GM12892 (cell line): ENCODE measurements around the gene MPZL2.

Experiments
- DNase-seq: peaks from one replicate; pipeline ENCODE4 v3.0.0; 2011; ENCODE audit not compliant: insufficient read length
- FAIRE-seq: peaks from 2 replicates; lab custom pipeline; 2011; peaks lifted over from hg19 to GRCh38; lab: Jason Lieb, UNC
- POLR2A ChIP-seq: IDR thresholded peaks from 2 replicates; pipeline ENCODE4 v1.6.1; 2011; ENCODE audit warnings: low read depth, low read length, control low read depth
- POLR2AphosphoS5 ChIP-seq: IDR thresholded peaks from 2 replicates; pipeline ENCODE4 v1.6.1; 2011; ENCODE audit warnings: low read depth, low read length, control low read depth
- TAF1 ChIP-seq: IDR thresholded peaks from 2 replicates; pipeline ENCODE4 v1.6.1; 2011; ENCODE audit warnings: low read depth, mild to moderate bottlenecking, control low read depth, low read length, borderline replicate concordance

Gene MPZL2

DNA sequence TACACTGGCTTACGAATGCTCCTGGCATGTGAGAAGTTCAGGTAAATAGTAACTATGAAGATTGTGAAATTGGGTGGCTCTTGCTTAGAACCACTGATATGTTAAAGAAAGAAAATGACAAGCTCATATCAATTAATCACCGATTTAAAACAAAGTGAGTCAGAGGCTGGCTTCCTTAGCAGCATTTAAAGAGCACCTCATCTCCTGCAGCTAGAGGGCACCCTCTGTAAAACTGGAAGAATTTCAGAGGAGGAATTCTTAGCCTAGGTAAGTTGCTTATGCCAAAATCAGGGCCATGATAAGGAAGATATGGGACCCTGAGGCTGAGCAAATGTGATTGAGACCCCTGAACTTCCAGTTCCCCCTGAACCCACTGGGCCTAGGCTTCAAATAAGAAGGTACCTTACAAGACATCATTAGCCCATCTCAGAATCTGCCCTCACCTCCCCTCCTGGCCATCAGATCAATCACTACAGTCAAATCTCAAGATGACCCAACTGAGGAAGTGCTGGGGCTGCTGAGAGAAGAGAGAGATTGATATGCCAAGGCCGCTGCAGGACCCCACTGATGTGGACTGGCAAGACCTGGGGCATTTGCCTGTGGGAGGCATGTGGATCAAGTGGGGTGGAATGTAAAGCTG is 31.8 kb upstream of the MPZL2 start:
- DNase-seq = no peak
- TF ChIP-seq POLR2A = no peak
- no peak for TF ChIP-seq TAF1
- no peak for TF ChIP-seq POLR2AphosphoS5
- peak; percentile 48 for FAIRE-seq

DNA sequence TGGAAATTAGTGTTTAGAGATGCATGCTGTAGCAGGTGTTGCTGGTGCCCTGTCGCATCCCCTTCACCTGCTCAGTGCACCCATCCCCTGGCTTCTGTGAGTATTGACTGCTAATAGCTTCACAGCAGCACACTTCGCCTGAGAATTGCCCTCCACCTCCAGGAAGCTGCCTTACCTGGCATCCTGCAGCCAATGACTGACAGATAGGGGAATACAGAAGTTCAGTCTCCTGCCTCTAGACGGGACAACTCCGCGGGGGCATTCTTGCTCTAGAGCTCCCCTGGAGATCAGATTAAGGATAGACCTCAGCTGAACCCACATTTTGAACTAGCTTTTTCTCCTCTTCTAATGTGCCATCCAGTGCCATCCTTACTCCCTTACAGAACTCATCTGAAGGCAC is 31.1 kb upstream of the MPZL2 start:
- no peak for DNase-seq

DNA sequence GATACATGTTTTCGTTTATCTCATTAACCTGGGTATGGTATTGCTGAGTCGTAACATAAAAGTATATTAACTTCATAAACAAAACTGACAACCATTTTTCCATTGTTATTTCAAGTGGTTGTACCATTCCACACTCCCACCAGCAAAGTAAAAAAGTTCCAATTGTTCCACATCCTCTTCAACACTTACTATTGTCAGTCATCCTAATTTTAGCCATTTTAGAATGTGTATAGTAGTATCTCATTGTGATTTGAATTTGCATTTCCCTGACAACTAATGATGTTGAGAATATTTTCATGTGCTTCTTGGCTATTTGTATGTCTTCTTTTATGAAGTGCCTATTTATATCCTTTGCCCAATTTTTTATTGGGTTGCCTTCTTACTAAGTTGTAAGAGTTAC is 30.0 kb upstream of the MPZL2 start:
- FAIRE-seq (no peak), DNase-seq (no peak)
- no peak for TF ChIP-seq TAF1
- TF ChIP-seq POLR2AphosphoS5 = no peak
- TF ChIP-seq POLR2A = no peak

More for the DNA sequence above, 31.1 kb upstream of the MPZL2 start:
- no peak for FAIRE-seq
- TF ChIP-seq TAF1 (no peak), POLR2A (no peak), POLR2AphosphoS5 (no peak)

DNA sequence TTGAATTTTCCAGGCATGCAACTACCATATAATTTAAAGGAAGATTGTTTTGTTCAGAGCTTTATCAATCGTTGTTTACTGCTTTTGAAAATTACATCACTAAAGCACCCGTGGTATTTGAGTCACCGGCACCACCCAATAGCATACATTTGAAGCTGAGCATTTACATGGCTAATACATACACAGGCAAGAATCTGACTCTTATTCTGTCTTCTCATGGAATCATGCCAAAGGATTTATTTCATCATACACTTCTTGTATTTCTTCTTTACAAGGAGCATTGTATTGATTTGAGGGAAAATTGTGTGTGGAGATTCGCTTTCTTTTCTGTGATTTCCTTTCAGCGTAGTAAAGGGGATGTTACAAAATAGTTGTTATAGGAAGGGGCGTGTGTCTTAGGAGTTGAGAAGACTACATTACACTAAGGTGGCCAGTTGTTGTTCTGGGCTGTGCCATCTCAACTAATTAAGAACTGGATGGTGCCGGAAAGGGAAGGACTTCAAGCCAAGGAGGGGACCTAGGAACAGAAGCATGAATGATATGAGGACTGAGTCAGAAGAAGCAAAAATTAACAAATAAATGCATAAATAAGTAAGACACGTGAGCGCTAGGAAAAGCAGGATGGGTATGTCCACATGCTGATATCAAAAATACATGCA is 27.5 kb upstream of the MPZL2 start:
- DNase-seq (no peak), FAIRE-seq (no peak)
- no peak for TF ChIP-seq POLR2AphosphoS5
- TF ChIP-seq POLR2A = no peak
- no peak for TF ChIP-seq TAF1

DNA sequence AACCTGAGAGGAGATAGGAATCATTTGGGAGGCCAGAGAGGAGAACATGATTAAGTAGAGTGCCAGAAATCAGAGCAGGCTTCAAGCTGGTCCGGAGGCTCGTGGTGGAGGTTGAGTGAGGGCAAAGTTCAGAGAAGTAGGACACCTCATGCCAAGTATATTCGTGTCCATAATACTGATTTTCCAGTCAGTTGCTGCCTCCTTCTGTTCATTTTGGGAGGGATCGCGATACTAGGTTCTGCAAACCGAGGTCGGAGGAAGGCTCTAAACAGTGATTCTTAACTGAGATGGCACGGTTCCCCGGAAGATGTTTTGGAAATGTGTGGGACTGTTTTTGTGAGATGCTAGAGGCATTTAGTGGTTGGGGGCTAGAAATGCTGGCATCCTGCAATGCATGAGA is 26.8 kb upstream of the MPZL2 start:
- peak; percentile 70 for FAIRE-seq
- DNase-seq = no peak
- TF ChIP-seq POLR2AphosphoS5 (no peak), POLR2A (no peak), TAF1 (no peak)

DNA sequence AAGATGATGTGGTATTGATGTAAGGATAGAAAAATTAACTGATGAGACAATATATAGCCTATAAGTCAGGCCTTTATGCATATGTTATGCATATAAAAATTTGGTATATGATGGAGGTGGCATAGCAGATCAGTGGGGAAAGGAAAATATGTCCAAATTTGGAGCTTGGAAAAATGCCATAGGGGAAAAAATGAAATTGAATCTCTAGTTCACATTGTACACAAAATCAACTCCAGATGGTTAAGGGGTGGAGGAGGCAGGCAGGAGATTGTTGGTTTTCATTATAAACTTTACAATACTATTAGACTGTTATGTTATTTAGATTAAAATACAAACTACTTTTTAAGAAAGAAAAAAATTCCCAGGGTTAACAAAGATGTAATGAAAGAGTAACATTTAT is 25.3 kb upstream of the MPZL2 start:
- DNase-seq (no peak), FAIRE-seq (no peak)
- TF ChIP-seq POLR2AphosphoS5 (no peak), TAF1 (no peak), POLR2A (no peak)

DNA sequence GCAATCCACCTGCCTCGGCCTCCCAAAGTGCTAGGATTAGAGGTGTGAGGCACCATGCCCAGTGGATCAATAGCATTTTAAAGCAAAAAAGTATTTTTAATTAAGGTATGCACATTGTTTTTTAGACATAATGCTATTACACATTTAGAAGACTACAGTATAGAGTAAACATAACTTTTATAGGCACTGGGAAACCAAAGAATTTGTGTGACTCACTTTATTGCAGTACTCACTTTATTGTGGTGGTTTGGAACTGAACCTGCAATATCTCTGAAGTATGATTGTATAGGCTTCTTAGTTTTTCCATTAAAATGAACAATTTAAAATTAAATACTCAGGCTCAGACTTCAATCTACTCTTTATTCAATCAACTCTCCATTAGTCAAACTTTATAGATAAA is 22.9 kb upstream of the MPZL2 start:
- FAIRE-seq = no peak
- TF ChIP-seq TAF1 (no peak), POLR2AphosphoS5 (no peak), POLR2A (no peak)
- no peak for DNase-seq

DNA sequence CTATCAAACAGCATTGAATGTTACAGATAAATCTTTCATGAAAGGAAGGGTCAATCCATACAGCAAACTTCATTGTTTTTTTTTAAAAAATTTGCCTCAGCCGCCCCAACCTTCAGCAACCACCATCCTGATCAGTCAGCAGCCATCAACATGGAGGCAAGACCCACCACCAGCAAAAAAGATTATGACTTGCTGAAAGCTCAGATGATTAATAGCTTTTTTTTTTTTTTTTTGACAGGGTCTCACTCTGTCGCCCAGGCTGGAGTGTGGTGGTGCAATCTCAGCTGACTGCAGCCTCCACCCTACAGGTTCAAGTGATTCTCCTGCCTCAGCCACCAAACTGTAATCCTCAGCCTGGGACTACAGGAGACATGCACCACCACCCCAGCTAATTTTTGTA is 22.4 kb upstream of the MPZL2 start:
- DNase-seq (no peak), FAIRE-seq (no peak)
- TF ChIP-seq POLR2A (no peak), POLR2AphosphoS5 (no peak), TAF1 (no peak)

DNA sequence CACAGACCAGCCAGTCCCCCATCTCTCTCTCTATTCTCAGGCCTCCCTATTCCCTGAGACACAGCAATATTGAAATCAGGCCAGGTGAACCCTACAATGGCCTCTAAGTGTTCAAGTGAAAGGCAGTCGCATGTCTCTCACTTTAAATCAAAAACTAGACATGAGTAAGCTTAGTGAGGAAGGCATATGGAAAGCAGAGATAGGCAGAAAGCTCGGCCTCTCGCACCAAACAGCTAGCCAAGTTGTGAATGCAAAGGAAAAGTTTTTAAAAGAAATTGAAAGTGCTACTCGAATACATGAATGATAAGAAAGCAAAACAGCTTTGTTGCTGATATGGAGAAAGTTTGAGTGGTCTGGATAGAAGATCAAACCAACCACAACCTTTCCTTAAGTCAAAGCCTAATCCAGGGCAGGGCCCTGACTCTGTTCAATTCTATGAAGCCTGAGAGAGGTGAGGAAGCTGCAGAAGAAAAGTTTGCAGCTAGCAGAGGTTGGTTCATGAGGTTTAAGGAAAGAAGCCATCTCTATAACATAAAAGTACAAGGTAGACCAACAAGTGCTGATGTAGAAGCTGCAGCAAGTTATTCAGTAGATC is 19.8 kb upstream of the MPZL2 start:
- DNase-seq (no peak), FAIRE-seq (no peak)
- no peak for TF ChIP-seq POLR2A
- TF ChIP-seq POLR2AphosphoS5 = no peak
- no peak for TF ChIP-seq TAF1

DNA sequence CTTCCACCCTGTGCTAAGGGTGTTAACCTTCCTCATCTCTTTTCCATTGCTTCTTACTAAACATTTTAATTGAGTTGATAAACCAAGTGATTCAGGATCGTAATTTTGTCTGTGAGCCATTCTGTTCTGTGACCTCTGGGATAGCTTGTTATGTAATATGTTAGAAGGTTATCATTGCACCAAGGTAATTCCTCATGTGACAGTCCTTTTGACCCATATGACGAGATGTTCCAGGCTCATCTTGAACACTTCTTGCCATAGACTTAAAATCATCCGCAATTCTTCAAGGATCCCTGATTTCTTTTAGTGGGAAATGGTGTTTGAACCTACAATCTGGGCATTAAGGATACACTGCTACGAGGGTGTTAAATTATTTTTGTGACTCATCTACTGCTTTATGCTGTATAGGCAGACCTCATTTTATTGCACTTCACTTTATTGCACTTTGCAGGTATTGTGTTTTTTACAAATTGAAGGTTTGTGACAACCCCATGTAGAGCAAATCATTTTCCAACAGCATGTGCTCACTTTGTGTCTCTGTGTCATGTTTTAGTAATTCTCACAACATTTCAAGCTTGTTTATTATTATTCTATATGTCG is 19.0 kb upstream of the MPZL2 start:
- DNase-seq (no peak), FAIRE-seq (peak; percentile 77)
- TF ChIP-seq TAF1 (no peak), POLR2A (no peak), POLR2AphosphoS5 (no peak)

DNA sequence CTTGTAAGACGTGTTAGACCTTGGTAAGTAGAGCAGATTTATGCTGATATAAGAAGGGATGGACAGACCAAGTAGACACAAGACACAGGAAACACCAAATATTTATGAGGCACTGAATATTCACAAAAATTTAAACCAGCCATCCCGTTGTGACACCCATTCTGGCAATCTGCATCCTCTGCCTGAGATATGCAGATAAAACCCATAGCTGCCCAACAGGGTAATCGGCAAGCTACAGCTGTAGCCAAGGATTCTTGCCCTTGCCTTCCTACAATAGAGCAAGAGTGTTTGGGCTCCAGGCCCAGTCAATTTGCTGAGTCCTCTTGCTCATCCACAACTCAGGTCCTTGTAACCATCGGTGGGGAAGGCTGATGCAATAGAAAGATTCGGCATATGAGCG is 18.5 kb upstream of the MPZL2 start:
- DNase-seq (no peak), FAIRE-seq (peak; percentile 14)
- no peak for TF ChIP-seq POLR2A

DNA sequence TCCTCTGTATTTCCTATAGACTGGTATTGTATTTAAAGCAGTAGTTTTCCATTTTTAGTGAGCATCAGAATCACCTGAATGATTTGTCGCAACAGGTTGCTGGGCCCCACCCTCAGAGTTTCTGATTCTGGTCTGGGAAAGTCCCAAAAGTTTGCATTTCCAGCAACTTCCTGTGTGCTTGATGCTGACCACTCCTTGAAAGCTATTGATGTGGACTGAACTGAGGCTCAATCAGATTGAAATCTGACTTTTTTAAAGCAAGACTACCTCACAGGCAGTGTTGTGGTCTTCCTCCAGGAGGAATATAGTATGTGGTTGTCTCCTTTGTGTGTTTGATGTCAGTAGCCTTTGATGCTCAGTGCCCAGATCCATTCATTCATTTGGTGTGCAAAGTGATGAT is 17.2 kb upstream of the MPZL2 start:
- TF ChIP-seq POLR2A = no peak
- no peak for TF ChIP-seq TAF1
- no peak for TF ChIP-seq POLR2AphosphoS5
- no peak for DNase-seq
- FAIRE-seq = no peak
